GM12801 (cell line): Measurements from ENCODE around the gene PRKCQ.

Source experiments
- CTCF ChIP-seq: IDR thresholded peaks from one replicate; pipeline ENCODE4 v1.5.1; 2011; ENCODE audit warnings: control low read depth; ENCODE audit not compliant: insufficient read length; ENCODE audit errors: extremely low read depth

The PRKCQ gene

DNA sequence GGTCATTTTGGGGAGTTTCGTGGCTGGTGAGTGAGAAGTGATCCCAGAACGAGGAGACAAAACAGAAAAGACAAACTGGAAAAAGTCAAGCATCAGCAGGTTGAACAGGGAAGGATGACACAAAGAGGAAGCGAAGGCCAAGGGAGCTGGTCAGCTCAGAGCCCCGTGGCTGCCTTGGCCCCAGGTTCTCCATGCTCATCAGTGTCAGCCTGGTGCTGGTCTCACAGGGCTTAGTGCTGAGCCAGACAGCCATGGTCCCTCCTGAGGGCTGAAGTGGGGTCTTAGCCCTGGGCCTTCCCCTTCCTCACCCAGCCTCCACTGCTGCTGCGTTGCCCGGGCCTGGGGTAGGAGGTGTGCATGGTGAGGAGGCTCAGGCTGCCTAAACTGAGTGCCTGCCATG, 193.7 kb downstream of the PRKCQ start:
- TF ChIP-seq CTCF = no peak

DNA sequence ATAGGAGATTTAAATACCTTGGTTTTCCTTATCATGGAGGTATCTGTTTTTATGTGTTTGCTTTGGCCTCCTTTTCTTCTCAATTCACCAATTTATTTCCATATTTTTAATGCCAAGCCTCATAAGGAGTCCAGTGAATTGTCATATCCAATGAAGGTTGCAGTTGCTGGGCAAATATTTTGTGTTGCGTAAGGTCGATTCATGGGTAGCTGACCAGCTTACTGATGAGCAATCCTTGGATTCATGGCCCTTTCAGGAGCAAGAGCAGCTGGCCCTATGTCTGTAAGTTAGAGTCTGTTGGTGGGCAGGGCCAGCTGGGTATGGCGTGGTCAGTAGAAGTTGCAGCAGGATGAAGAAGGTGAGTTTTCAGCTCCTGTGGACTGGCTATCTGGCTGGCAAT, 194.4 kb downstream of the PRKCQ start:
- no peak for TF ChIP-seq CTCF

- no peak for TF ChIP-seq CTCF
Observed at GRCh38 chr10:6384847-6385246, 195.2 kb downstream of the PRKCQ start.

DNA sequence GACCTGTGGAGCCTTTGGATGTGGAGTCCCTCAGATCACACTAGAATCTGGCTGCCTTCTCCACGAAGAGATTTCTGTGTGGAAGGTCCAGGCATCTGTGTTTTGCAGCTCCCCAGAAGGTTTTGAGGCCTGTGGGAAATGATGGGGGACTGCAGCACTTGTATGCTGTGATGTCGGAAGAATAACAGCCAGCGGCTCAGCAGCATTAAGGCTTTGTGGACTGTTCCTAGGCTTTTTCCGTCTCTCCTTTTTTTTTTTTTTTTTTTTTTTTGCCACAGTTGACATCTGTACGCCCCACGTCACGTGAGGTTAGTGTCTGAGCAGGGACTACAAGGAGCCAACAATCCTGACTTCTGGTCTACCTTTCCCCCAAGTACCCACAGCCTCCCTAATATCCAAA, 196.0 kb downstream of the PRKCQ start:
- TF ChIP-seq CTCF = no peak

GRCh38 chr10:6383096-6383812, 196.8 kb downstream of the PRKCQ start:
- TF ChIP-seq CTCF = no peak

- TF ChIP-seq CTCF = no peak
Observed at GRCh38 chr10:6382081-6382480, 198.0 kb downstream of the PRKCQ start.

- TF ChIP-seq CTCF = no peak
Observed at GRCh38 chr10:6379015-6379776, 200.9 kb downstream of the PRKCQ start.
